ENCODE results near the gene FAM53A. TPM values are rescaled to one million over a fixed set of nuclear protein-coding genes. Genes with fewer than 3 reads are reported as not detected.

Gene FAM53A
- total RNA-seq = 10 to 100 TPM in 2 of 4 donors, 1 to 10 TPM in 2; 6.1 to 33.7 (median 13.6) TPM

- Histone ChIP-seq H3K4me1 (peaks cover 0 to 20% (median 2%) of the 10 kb centered on the region in 4 donors), H3K36me3 (no peaks in the 10 kb centered on the region), H3K9me3 (no peaks in the 10 kb centered on the region), H3K27ac (peak within 1 kb of the TSS; percentile 50 to 91 (median 80)), H3K4me3 (peak within 1 kb of the TSS; percentile 49 to 86 (median 66)), H3K27me3 (no peaks in the 10 kb centered on the region)
- 1 to 4% methylated on average over 25 to 33 of the region's 118 CpGs for WGBS, 2 donors
- no peak for DNase-seq (ENCODE audit: low spot score in 2 of 2)
- TF ChIP-seq EP300 (IDR thresholded peaks at IDR 0.05) (no peak), CTCF (IDR thresholded peaks at IDR 0.05) (peak in 3 of 5 experiments; percentile 6 to 47 (median 33)), POLR2A (IDR thresholded peaks at IDR 0.05) (peak in 1 of 2 donors; percentile 36)
Measured at GRCh38 chr4:1683736-1684505, at the start of gene FAM53A. Gene FAM53A (minus strand): TSS chr4:1684313. CDS start chr4:1668741, 15,572 bp downstream.

GRCh38 chr4:1732911-1733310 lies 48.8 kb upstream of the FAM53A start:
- Histone ChIP-seq H3K27me3 (no peaks in the 10 kb centered on the region), H3K4me3 (no peak overlapping the region), H3K9me3 (peaks cover 0 to 3% (median 0%) of the 10 kb centered on the region in 4 donors), H3K4me1 (peaks cover 0 to 11% (median 2%) of the 10 kb centered on the region in 4 donors), H3K27ac (no peak overlapping the region), H3K36me3 (peaks cover 0 to 56% (median 9%) of the 10 kb centered on the region in 3 donors)
- 85 to 96% methylated on average over 10 of the region's 10 CpGs for WGBS, 2 donors
- no peak for DNase-seq (ENCODE audit: low spot score in 2 of 2)
- no peak for TF ChIP-seq CTCF (IDR thresholded peaks at IDR 0.05)
- TF ChIP-seq POLR2A (IDR thresholded peaks at IDR 0.05) = no peak
- no peak for TF ChIP-seq EP300 (IDR thresholded peaks at IDR 0.05)

- Histone ChIP-seq H3K4me1 (peaks cover 0 to 28% (median 5%) of the 10 kb centered on the region in 4 donors), H3K9me3 (no peaks in the 10 kb centered on the region), H3K27me3 (no peaks in the 10 kb centered on the region), H3K27ac (no peak overlapping the region), H3K4me3 (no peak overlapping the region), H3K36me3 (peaks cover 0 to 46% (median 0%) of the 10 kb centered on the region in 3 donors)
- TF ChIP-seq EP300 (IDR thresholded peaks at IDR 0.05) = no peak
- no peak for TF ChIP-seq CTCF (IDR thresholded peaks at IDR 0.05)
- no peak for TF ChIP-seq POLR2A (IDR thresholded peaks at IDR 0.05)
- DNase-seq (ENCODE audit: low spot score in 2 of 2) = no peak
- 88 to 96% methylated on average over 9 to 10 of the region's 10 CpGs for WGBS, 2 donors
Measured at GRCh38 chr4:1731180-1731579, 47.1 kb upstream of the FAM53A start.

- Histone ChIP-seq H3K9me3 (no peaks in the 10 kb centered on the region), H3K4me1 (peaks cover 0 to 31% (median 7%) of the 10 kb centered on the region in 4 donors), H3K27me3 (no peaks in the 10 kb centered on the region), H3K27ac (no peak overlapping the region), H3K36me3 (peaks cover 0 to 42% (median 0%) of the 10 kb centered on the region in 3 donors), H3K4me3 (no peak overlapping the region)
- WGBS, 2 donors = 89 to 97% methylated on average over 10 to 16 of the region's 16 CpGs
- DNase-seq (ENCODE audit: low spot score in 2 of 2) = no peak
- TF ChIP-seq EP300 (IDR thresholded peaks at IDR 0.05) (no peak), POLR2A (IDR thresholded peaks at IDR 0.05) (no peak), CTCF (IDR thresholded peaks at IDR 0.05) (no peak)
Measured at GRCh38 chr4:1730532-1731135, 46.5 kb upstream of the FAM53A start.
